GM19238 (cell line): Measurements from ENCODE around the gene CIRBP.
"Not testable (repeated sequence)": the region's sequence is repeated elsewhere in the genome, so short reads cannot be mapped to it uniquely, and the experiment has no call there.

Experiments
- DNase-seq: peaks from one replicate; pipeline ENCODE4 v3.0.0; 2011; ENCODE audit warnings: low spot score; ENCODE audit not compliant: insufficient read length

CIRBP gene

GRCh38 chr19:1308718-1309117 is 39.6 kb downstream of the CIRBP start:
- DNase-seq: no peak

DNA sequence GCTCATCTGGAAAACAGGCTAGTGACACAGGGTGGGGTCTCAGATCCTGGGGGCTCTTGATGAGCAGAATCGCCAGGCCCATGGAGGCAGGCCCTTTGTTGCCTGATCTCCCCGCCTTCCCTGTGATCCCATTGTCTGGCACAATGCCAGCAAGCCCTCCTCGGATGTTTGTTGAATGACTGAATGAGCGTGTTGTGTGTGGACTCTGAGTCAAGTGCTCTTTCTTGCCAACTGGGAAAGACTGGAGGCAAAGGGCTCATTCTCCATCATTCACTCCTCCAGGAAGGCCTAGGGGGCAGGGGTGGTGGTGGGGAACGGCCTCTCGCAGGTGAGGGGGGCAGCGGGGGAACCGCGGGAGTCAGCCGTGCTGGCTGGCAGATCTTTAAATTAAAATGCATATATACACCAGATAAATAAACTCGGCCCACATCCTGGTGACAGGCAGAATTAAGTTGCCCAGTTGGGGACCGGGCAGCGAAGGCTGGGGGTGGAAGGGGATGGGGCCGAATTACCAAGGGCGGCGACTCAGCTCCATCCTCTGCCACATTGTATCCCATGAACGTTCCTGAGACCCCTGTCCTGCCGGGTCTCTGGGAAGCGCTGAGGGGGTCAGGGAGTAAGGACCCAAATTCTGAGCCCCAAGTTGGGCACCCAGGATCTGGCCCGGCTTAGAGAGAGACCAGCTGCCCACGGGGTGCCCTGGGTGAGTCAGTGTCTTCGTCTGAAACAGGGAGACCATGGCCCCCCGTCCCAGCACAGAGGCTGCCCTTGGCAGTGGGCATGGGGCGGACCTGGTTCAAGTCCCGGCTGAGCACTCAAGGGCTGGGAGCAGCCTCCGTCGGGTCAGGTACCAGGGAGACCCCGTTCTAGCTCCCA is 41.1 kb downstream of the CIRBP start:
- no peak for DNase-seq

- DNase-seq: no peak
Observed at GRCh38 chr19:1310853-1311180, 41.7 kb downstream of the CIRBP start.

DNA sequence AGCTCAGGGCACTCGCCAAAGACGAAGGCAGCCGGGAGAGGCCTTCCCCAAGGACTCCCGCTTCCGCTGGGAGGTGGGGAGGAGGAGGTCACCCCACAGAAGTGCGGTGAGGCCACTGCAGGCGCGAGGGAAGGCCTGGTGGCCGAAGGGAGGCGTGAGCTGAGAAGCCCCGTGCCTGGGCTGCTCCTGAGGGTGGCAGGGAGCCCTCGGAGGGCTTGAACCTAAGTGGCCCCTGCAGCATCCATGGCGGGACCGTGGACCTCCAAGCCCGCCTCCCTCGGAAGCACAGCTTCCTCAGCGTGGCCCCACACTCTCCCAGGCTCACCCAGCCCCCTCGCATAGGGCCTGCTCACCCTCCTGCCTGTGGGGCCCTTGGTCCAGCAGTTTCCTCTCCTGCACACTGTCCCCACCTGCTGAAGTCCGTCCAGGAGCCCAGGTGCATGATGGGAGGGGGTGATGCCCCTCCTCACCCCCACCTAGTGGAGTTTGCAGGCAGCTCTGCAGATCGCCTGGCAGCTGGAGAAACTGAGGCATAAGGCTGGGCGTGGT is 42.5 kb downstream of the CIRBP start:
- no peak for DNase-seq

GRCh38 chr19:1312767-1313694 is 43.9 kb downstream of the CIRBP start:
- DNase-seq: no peak

DNA sequence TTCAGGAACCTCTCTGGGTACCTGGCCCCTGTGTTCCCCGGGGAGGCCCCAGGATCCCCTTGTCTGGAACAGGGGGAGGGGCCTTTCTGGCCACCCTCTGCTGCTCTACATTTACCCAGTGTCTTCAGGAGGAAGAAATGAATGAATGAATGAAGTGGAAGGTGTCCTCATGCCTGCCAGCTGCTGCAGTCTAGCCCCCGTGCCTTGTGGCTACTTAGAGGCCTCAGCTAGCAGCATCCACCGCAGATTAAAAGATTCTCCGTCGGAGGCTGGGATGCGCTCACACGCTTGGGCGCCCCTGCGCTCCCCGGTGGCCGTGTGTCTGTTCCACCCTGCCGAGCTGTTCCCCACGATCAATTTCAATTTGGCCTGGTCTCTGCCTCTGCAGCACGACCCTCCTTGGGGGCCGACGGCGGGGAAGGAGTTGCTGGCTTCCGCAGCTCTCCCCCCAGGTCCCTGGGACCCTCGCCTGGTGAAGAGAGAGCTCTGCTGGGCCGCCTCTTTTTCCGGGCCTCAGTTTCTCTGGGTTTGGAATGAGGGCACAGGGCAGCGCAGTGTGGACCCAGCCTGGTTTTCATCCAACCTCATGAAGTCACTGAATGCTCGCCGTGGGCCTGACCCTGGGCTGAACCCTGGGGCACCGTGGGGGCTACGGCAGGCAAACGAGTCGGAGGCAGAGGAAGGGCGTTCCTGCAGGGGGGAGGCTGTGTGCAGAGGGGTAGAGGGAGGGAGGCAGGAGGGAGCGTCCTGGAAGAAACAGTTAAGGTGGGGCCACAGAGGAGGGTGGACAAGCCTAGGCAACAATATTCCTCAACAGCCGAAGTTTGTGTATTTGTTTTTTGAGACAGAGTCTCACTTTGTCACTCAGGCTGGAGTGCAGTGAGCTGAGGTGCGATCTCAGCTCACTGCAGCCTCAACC is 44.8 kb downstream of the CIRBP start:
- DNase-seq: no peak

GRCh38 chr19:1315470-1316166 is 46.5 kb downstream of the CIRBP start:
- DNase-seq: peak; percentile 80

- no peak for DNase-seq
Observed at GRCh38 chr19:1316466-1316865, 47.3 kb downstream of the CIRBP start.

GRCh38 chr19:1317274-1318003 is 48.3 kb downstream of the CIRBP start:
- no peak for DNase-seq

- DNase-seq: no peak
Observed at GRCh38 chr19:1318678-1319471, 49.7 kb downstream of the CIRBP start.

DNA sequence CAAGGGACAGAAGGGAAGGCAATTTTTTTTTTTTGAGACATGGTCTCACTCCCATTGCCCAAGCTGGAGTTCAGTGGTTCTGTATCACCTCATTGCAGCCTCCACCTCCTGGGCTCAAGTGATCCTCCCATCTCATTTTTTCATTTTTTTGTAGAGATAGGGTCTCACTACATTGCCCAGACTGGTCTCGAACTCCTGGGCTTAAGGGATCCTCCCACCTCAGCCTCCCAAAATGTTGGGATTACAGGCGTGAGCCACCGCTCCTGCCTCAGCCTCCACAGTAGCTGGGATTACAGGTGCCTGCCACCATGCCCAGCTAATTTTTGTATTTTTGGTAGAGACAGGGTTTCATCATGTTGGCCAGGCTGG is 51.1 kb downstream of the CIRBP start:
- not testable (repeated sequence) for DNase-seq

GRCh38 chr19:1321539-1321938 is 52.4 kb downstream of the CIRBP start:
- no peak for DNase-seq

DNA sequence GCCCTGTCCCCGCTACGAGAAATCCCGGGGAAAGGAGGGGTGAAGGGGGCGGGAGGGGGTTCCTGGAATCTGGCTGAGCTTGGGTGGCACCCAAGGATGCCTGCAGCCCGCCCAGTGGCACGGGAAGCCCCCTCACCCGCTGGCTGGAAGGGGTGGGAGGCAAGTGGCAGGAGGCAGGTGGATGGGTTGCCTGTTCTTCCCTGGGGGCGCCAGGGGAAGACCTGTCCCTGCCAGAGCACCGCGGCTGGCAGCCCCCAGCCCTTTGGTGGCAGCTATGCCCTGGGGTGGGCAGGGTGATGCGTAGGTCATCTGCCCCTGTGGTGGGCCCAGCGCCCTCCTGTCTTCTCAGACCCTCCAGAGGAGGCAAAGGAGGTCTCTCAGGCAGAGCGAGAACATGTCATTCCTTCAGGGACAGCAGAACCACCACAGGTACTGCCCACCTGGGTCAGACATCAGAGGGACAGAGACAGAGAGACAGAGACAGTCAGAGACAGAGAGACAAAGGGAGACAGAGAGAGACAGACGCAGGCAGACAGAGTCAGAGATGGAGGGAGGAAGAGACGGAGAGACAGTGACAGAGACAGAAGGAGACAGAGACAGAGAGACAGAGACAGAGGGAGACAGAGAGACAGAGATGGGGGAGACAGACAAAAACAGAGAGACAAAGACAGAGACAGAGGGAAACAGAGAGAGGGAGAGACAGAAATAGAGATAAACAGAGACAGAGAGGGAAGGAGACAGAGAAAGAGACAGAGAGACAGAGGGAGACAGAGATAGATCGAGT is 53.3 kb downstream of the CIRBP start:
- no peak for DNase-seq

- DNase-seq: no peak
Observed at GRCh38 chr19:1324249-1324805, 55.2 kb downstream of the CIRBP start.
